Measurements from ENCODE around the gene MED22. TPM values are rescaled to one million over a fixed set of nuclear protein-coding genes. Genes with fewer than 3 reads are reported as not detected.

Gene MED22
- total RNA-seq, 1 experiment from 2014 or later, result 60.1 TPM

DNA sequence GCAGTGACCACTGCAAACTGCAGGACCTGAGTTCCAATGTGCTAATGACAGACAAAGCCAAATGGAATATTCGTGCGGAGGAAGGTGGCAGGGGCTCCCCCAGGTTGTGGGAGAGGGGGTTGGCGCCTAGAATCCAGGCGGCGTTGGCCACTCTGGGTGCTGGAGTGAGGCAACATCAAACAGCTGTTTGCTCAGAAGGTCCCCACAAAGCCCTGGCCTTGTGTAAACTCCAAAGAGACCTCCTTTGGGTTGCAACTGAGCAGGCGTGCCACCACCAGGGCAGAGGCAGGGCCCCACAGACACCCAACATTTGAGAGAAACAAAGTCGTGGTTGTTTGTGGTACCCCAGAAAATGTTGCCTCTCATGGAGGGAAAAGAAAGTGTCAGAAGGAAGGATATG, 42.8 kb upstream of the MED22 start:
- intact Hi-C loops (cut with micrococcal nuclease; ENCODE audit: unreplicated experiment), result no loop called here
- ChIA-PET POLR2A (no interaction called here), CTCF (no interaction called here)
- H3K4me3 Mint-ChIP-seq (ENCODE audit: unreplicated experiment), result no peak overlapping the region
- TF ChIP-seq, protein P1, sequence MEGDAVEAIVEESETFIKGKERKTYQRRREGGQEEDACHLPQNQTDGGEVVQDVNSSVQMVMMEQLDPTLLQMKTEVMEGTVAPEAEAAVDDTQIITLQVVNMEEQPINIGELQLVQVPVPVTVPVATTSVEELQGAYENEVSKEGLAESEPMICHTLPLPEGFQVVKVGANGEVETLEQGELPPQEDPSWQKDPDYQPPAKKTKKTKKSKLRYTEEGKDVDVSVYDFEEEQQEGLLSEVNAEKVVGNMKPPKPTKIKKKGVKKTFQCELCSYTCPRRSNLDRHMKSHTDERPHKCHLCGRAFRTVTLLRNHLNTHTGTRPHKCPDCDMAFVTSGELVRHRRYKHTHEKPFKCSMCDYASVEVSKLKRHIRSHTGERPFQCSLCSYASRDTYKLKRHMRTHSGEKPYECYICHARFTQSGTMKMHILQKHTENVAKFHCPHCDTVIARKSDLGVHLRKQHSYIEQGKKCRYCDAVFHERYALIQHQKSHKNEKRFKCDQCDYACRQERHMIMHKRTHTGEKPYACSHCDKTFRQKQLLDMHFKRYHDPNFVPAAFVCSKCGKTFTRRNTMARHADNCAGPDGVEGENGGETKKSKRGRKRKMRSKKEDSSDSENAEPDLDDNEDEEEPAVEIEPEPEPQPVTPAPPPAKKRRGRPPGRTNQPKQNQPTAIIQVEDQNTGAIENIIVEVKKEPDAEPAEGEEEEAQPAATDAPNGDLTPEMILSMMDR (IDR thresholded peaks at IDR 0.05; ENCODE audit: insufficient read depth in 1 of 2, low read depth in 1 of 2, low read length in 1 of 2, severe bottlenecking in 1 of 2, unreplicated experiment in 1 of 2), result no peak
- H3K36me3 Mint-ChIP-seq (ENCODE audit: insufficient read depth, unreplicated experiment), result no peaks in the 10 kb centered on the region
- H3K36me3 ChIP-seq (ENCODE audit: control insufficient read depth, insufficient read depth, low read length), result no peaks in the 10 kb centered on the region
- H3K27ac Mint-ChIP-seq (ENCODE audit: unreplicated experiment), result peak overlapping the region; percentile 70
- no peaks in the 10 kb centered on the region for H3K27me3 ChIP-seq (replicated peaks; ENCODE audit: control insufficient read depth, insufficient read depth, low read length)
- no peaks in the 10 kb centered on the region for H3K9me3 Mint-ChIP-seq (ENCODE audit: unreplicated experiment)
- H3K4me1 ChIP-seq, result peaks cover 17% of the 10 kb centered on the region
- no peaks in the 10 kb centered on the region for H3K9me3 ChIP-seq
- no peaks in the 10 kb centered on the region for H3K27me3 Mint-ChIP-seq (ENCODE audit: insufficient read depth, unreplicated experiment)
- BruUV-seq (replicated peaks), result no TSS peak
- peaks cover 12% of the 10 kb centered on the region for H3K4me1 Mint-ChIP-seq (ENCODE audit: low read depth, unreplicated experiment)
- H3K4me3 ChIP-seq (ENCODE audit: low read depth, low read length), result no peak overlapping the region
- no peak for DNase-seq

DNA sequence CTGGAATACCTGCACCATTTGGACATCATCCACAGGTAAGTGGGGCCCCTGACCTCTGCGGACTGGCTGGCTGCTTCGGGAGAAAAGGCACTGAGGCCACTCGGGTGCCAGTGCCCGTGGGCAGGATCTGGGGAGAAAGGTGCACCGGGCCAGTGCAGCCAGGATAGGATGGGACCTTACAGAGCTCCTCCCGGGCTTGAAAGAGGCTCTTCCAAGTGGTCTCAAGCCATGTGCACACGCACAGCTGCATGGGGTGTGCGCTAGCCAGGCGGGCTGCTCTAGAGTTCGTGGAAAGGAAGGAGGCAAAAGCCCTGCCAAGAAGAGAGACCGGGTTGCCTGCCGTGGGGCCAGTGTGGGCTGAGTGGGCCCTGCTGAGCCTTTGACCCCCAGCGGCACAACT, 41.6 kb upstream of the MED22 start:
- H3K27me3 ChIP-seq (replicated peaks; ENCODE audit: control insufficient read depth, insufficient read depth, low read length), result no peaks in the 10 kb centered on the region
- Mint-ChIP-seq H3K36me3 (ENCODE audit: insufficient read depth, unreplicated experiment) (no peaks in the 10 kb centered on the region), H3K4me3 (ENCODE audit: unreplicated experiment) (no peak overlapping the region), H3K27ac (ENCODE audit: unreplicated experiment) (no peak overlapping the region), H3K27me3 (ENCODE audit: insufficient read depth, unreplicated experiment) (no peaks in the 10 kb centered on the region), H3K4me1 (ENCODE audit: low read depth, unreplicated experiment) (peaks cover 12% of the 10 kb centered on the region), H3K9me3 (ENCODE audit: unreplicated experiment) (no peaks in the 10 kb centered on the region)
- no peaks in the 10 kb centered on the region for H3K9me3 ChIP-seq
- intact Hi-C loops (cut with micrococcal nuclease; ENCODE audit: unreplicated experiment), result no loop called here
- H3K4me1 ChIP-seq, result peaks cover 17% of the 10 kb centered on the region
- no TSS peak for BruUV-seq (replicated peaks)
- ChIA-PET POLR2A (no interaction called here), CTCF (interaction anchor here (0.6 kb wide), 1 partner anchor 29 kb away, joined by 4 read pairs; no protein-coding TSS in a partner anchor)
- H3K36me3 ChIP-seq (ENCODE audit: control insufficient read depth, insufficient read depth, low read length), result no peaks in the 10 kb centered on the region
- no peak overlapping the region for H3K4me3 ChIP-seq (ENCODE audit: low read depth, low read length)
- TF ChIP-seq, protein P1 (IDR thresholded peaks at IDR 0.05; ENCODE audit: insufficient read depth in 1 of 2, low read depth in 1 of 2, low read length in 1 of 2, severe bottlenecking in 1 of 2, unreplicated experiment in 1 of 2), result no peak
- DNase-seq, result no peak

- H3K4me1 ChIP-seq, result peaks cover 17% of the 10 kb centered on the region
Measured at GRCh38 chr9:133389025-133389557, 41.2 kb upstream of the MED22 start.

More at GRCh38 chr9:133389025-133389557, 41.2 kb upstream of the MED22 start:
- Mint-ChIP-seq H3K9me3 (ENCODE audit: unreplicated experiment) (no peaks in the 10 kb centered on the region), H3K4me3 (ENCODE audit: unreplicated experiment) (no peak overlapping the region), H3K36me3 (ENCODE audit: insufficient read depth, unreplicated experiment) (no peaks in the 10 kb centered on the region), H3K4me1 (ENCODE audit: low read depth, unreplicated experiment) (peaks cover 12% of the 10 kb centered on the region), H3K27me3 (ENCODE audit: insufficient read depth, unreplicated experiment) (no peaks in the 10 kb centered on the region), H3K27ac (ENCODE audit: unreplicated experiment) (no peak overlapping the region)
- DNase-seq, result no peak
- H3K4me3 ChIP-seq (ENCODE audit: low read depth, low read length), result no peak overlapping the region
- H3K9me3 ChIP-seq, result no peaks in the 10 kb centered on the region
- intact Hi-C loops (cut with micrococcal nuclease; ENCODE audit: unreplicated experiment), result no loop called here
- POLR2A ChIA-PET, result interaction anchor here (0.6 kb wide), 1 partner anchor 13 kb away, joined by 4 read pairs; no protein-coding TSS in a partner anchor
- TF ChIP-seq, protein P1 (IDR thresholded peaks at IDR 0.05; ENCODE audit: insufficient read depth in 1 of 2, low read depth in 1 of 2, low read length in 1 of 2, severe bottlenecking in 1 of 2, unreplicated experiment in 1 of 2), result no peak
- no peaks in the 10 kb centered on the region for H3K27me3 ChIP-seq (replicated peaks; ENCODE audit: control insufficient read depth, insufficient read depth, low read length)
- CTCF ChIA-PET, result no interaction called here
- BruUV-seq (replicated peaks), result no TSS peak
- H3K36me3 ChIP-seq (ENCODE audit: control insufficient read depth, insufficient read depth, low read length), result no peaks in the 10 kb centered on the region
